ENCODE data around the gene HOXA1. TPM values are rescaled to one million over a fixed set of nuclear protein-coding genes. Genes with fewer than 3 reads are reported as not detected.

HOXA1 gene
- total and polyA plus RNA-seq, 2 of the 8 experiments (the other 6 are each of a cell fraction or from before 2014, with no cell fraction given) = not detected

- TF ChIP-seq RXRA (IDR thresholded peaks at IDR 0.05; ENCODE audit: insufficient read depth, low read depth, low read length) (no peak), TAF1 (IDR thresholded peaks at IDR 0.05; ENCODE audit: low read depth, low read length) (no peak), ZNF274 (IDR thresholded peaks at IDR 0.05; ENCODE audit: borderline replicate concordance, extremely low read depth, low read length) (no peak)
Measured at GRCh38 chr7:27134392-27134791, 38.6 kb upstream of the HOXA1 start (continued).
